ENCODE data around the gene CERK. TPM values are rescaled to one million over a fixed set of nuclear protein-coding genes. Genes with fewer than 3 reads are reported as not detected.

The CERK gene
- total and polyA plus RNA-seq, 2 of the 13 experiments (the other 11 are each of a cell fraction or from before 2014, with no cell fraction given), result 40.3 to 41.9 TPM

DNA sequence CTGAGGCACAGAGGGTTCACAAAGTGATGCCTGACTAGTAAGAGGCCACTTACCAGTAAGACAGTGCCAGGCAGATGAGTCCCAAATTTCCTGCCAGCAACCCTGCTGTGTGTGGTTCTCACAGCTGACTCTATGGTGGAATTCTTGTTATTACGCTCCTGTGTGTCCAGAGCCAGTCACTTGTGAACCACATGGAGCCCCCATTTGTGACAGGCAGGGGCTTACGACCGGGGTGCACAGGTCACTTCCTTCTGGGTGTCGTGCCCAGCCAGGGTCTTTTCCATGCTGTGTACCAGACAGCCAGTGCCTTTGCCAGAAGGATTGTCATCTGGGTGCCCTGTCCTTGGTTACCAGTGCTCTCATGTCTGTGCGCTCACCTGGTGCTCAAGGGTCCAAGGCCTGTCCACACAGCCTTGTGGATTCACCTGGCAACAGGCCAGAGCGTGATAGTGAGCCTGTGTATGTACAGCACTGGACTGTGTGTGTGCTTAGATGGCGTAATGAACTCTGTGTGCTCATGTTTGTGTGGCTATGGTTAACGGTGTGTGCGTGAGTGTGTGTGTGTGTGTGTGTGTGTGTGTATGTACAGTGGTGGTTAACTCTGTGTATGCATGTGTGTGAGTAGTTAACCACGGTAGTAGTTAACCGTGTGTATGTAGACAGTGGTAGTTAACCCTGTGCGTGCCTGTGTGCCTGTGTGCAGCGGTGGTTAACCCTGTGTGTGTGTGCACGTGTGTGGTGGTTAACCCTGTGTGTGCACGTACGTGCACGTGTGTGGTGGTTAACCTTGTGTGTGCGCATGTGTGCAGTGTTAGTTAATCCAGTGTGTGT lies 99.2 kb downstream of the CERK start (continued):
- TF ChIP-seq ZNF879 (CRISPR knock-in tag; IDR thresholded peaks at IDR 0.05) (no peak), CAMTA2 (CRISPR knock-in tag; IDR thresholded peaks at IDR 0.05; ENCODE audit: borderline replicate concordance) (peak; percentile 50; the same call in 1 of the 2 replicates), ZNF24 (IDR thresholded peaks at IDR 0.05) (no peak), ZNF777 (CRISPR knock-in tag; IDR thresholded peaks at IDR 0.05) (no peak), HOXA5 (CRISPR knock-in tag; IDR thresholded peaks at IDR 0.05) (no peak), POLR2A (IDR thresholded peaks at IDR 0.05; ENCODE audit: insufficient read depth in 1 of 2, low read depth in 2 of 2, low read length in 2 of 2) (no peak), ISX (CRISPR knock-in tag; conservative IDR thresholded peaks at IDR 0.05) (no peak), PHB2 (IDR thresholded peaks at IDR 0.05; ENCODE audit: partially characterized antibody) (no peak), RFXANK (CRISPR knock-in tag; IDR thresholded peaks at IDR 0.05) (no peak), ZNF326 (CRISPR knock-in tag; IDR thresholded peaks at IDR 0.05; ENCODE audit: borderline replicate concordance) (no peak), ZFP37 (CRISPR knock-in tag; IDR thresholded peaks at IDR 0.05; ENCODE audit: borderline replicate concordance) (no peak), ZNF337 (CRISPR knock-in tag; IDR thresholded peaks at IDR 0.05; ENCODE audit: borderline replicate concordance, low read depth) (no peak), ZNF235 (CRISPR knock-in tag; IDR thresholded peaks at IDR 0.05; ENCODE audit: borderline replicate concordance) (no peak), ZNF83 (CRISPR knock-in tag; IDR thresholded peaks at IDR 0.05; ENCODE audit: borderline replicate concordance) (no peak; the same call in 1 of the 2 replicates), MIXL1 (CRISPR knock-in tag; IDR thresholded peaks at IDR 0.05) (peak; percentile 89), ZNF34 (CRISPR knock-in tag; IDR thresholded peaks at IDR 0.05; ENCODE audit: borderline replicate concordance) (no peak), GATAD2A (CRISPR knock-in tag; IDR thresholded peaks at IDR 0.05) (peak; percentile 97), CBX1 (IDR thresholded peaks at IDR 0.05; ENCODE audit: low read depth) (no peak), MBD4 (IDR thresholded peaks at IDR 0.05; ENCODE audit: borderline replicate concordance, low read length) (no peak), ZNF543 (CRISPR knock-in tag; IDR thresholded peaks at IDR 0.05) (no peak)
- TF ChIP-seq, protein P1, sequence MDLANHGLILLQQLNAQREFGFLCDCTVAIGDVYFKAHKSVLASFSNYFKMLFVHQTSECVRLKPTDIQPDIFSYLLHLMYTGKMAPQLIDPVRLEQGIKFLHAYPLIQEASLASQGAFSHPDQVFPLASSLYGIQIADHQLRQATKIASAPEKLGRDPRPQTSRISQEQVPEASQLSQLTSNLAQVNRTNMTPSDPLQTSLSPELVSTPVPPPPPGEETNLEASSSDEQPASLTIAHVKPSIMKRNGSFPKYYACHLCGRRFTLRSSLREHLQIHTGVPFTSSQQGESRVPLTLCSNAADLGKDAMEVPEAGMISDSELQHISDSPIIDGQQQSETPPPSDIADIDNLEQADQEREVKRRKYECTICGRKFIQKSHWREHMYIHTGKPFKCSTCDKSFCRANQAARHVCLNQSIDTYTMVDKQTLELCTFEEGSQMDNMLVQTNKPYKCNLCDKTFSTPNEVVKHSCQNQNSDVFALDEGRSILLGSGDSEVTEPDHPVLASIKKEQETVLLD (CRISPR knock-in tag; IDR thresholded peaks at IDR 0.05; ENCODE audit: low read depth), result peak; percentile 54
- TF ChIP-seq, protein P2, sequence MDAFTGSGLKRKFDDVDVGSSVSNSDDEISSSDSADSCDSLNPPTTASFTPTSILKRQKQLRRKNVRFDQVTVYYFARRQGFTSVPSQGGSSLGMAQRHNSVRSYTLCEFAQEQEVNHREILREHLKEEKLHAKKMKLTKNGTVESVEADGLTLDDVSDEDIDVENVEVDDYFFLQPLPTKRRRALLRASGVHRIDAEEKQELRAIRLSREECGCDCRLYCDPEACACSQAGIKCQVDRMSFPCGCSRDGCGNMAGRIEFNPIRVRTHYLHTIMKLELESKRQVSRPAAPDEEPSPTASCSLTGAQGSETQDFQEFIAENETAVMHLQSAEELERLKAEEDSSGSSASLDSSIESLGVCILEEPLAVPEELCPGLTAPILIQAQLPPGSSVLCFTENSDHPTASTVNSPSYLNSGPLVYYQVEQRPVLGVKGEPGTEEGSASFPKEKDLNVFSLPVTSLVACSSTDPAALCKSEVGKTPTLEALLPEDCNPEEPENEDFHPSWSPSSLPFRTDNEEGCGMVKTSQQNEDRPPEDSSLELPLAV (CRISPR knock-in tag; conservative IDR thresholded peaks at IDR 0.05; ENCODE audit: low read depth), result peak; percentile 30; the same call in 1 of the 2 replicates
- TF ChIP-seq, protein P3, sequence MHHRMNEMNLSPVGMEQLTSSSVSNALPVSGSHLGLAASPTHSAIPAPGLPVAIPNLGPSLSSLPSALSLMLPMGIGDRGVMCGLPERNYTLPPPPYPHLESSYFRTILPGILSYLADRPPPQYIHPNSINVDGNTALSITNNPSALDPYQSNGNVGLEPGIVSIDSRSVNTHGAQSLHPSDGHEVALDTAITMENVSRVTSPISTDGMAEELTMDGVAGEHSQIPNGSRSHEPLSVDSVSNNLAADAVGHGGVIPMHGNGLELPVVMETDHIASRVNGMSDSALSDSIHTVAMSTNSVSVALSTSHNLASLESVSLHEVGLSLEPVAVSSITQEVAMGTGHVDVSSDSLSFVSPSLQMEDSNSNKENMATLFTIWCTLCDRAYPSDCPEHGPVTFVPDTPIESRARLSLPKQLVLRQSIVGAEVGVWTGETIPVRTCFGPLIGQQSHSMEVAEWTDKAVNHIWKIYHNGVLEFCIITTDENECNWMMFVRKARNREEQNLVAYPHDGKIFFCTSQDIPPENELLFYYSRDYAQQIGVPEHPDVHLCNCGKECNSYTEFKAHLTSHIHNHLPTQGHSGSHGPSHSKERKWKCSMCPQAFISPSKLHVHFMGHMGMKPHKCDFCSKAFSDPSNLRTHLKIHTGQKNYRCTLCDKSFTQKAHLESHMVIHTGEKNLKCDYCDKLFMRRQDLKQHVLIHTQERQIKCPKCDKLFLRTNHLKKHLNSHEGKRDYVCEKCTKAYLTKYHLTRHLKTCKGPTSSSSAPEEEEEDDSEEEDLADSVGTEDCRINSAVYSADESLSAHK (CRISPR knock-in tag; IDR thresholded peaks at IDR 0.05; ENCODE audit: borderline replicate concordance), result no peak
- TF ChIP-seq, protein P4, sequence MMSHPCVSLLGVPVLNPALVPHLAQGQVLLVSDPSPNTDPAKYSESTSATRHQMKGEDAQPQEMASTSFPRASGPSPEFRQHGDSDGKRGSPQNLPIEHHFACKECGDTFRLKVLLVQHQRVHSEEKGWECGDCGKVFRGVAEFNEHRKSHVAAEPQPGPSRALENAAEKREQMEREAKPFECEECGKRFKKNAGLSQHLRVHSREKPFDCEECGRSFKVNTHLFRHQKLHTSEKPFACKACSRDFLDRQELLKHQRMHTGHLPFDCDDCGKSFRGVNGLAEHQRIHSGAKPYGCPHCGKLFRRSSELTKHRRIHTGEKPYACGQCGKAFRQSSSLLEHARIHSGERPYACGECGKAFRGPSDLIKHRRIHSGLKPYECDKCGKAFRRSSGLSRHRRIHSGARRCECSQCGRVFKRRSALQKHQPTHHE (CRISPR knock-in tag; IDR thresholded peaks at IDR 0.05; ENCODE audit: borderline replicate concordance), result no peak

Data from HepG2 (cell line).